Stimulated activated CD4-positive, alpha-beta T cell treated with anti-CD3 and anti-CD28 coated beads, TNF-alpha, amount 100 ng/mL, for 4 hours (primary cell): Measurements from ENCODE around the gene METTL17.
"Not testable (repeated sequence)": the region's sequence is repeated elsewhere in the genome, so short reads cannot be mapped to it uniquely, and the experiment has no call there.

Experiments used
- DNase-seq, 3 experiments: peaks; one replicate each; pipeline ENCODE4 v3.0.0-alpha.2; 2020; ENCODE audit warnings: low read depth in 3 of 3

Gene METTL17

DNA sequence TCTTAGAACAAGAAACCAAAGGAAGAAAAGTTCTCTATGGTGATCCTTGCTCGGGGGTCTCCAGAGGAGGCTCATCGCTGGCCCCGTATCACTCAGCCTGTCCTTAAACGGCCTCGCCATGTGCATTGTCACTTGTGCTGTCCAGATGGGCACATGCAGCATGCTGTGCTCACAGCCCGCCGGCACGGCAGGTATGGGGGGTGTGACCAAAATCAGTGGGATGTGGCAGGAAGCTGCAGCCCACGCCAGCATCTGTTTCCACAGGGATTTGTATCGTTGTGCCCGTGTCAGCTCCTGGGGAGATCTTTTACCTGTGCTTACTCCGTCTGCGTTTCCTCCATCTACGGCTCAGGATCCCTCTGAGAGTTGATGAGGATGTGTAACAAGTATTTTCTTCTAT is 6.7 kb downstream of the METTL17 start:
- no peak for DNase-seq

DNA sequence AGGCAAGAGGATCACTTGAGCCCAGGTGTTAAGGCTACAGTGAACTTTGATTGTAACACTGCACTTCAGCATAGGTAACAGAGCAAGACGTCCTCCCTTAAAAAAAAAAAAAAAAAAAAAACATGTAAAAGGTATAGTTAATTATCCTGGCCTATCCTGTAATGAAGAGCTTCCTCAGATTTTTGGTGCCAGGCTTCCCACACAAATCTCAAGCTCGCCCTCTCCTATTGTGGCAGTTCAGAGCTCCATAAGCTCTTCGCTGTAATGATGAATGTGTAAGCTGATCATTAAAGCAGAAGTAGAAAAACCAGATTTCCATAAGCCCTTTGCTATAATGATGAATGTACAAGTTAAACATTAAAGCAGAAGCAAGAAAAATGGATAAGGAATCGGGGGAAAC is 7.3 kb downstream of the METTL17 start:
- no peak for DNase-seq

DNA sequence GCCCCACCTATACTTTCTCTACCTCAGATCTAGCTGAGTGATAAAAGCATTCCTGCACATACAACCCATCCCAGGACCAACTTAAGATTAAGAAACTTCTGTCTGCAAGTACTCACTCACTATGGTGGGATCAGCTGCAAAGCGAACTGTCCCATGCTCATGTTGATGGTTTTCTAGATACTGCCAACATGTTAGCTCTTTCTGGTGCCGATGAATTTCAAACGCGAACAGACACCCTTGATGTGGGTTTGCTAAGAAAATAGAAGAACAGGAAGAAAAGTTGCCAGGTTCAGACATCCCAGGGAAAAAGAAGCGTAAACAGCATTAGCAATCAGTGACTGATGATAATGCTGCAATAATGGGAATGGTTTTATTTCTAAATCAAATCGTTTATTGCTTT is 7.8 kb downstream of the METTL17 start:
- DNase-seq: no peak

- no peak for DNase-seq
Observed at GRCh38 chr14:20998139-20998538, 8.4 kb downstream of the METTL17 start.

GRCh38 chr14:20998674-20999366 is 9.0 kb downstream of the METTL17 start, which contains the start of gene SLC39A2:
SLC39A2 (plus strand) TSS chr14:20999293; CDS start chr14:20999447, 154 bp downstream.
- DNase-seq: no peak

GRCh38 chr14:20999591-20999990 is 9.8 kb downstream of the METTL17 start:
- DNase-seq: no peak

- no peak for DNase-seq
Observed at GRCh38 chr14:21001218-21001617, 11.4 kb downstream of the METTL17 start.

DNA sequence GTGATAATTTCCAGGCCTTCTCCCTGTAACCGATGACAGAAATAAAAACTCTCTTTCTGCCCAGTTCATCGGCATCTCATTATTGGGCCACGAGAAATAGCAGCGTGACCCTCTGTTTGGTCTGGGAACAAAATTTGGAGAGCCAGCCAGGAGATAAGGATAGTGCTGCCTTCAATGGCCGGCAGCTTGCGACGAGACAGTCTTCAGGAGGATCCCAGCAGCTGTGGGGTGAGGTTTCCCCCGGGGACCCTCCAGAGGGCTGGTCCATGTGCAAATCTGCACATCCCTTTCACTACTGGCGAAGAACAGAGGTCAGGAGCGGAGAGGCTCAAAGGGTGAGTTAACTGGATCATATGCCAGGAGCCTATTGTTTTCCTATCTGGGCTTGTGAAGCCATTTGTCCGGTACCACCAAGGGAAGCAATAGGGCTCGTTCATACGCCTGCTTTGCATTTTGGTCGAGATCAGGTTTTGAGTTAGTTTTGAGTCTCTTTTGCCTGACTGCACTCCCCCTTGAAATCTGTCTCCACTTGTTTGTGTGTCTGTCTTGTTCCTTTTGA is 14.1 kb downstream of the METTL17 start:
- DNase-seq: no peak

GRCh38 chr14:21009721-21010120 is 19.9 kb downstream of the METTL17 start:
- DNase-seq: not testable (repeated sequence)

- DNase-seq: no peak
Observed at GRCh38 chr14:21011136-21011535, 21.4 kb downstream of the METTL17 start.

- peak; percentile 57 to 74 (median 68) for DNase-seq
Observed at GRCh38 chr14:21014761-21015190, 25.0 kb downstream of the METTL17 start.

GRCh38 chr14:21015312-21015711 is 25.5 kb downstream of the METTL17 start:
- DNase-seq: no peak

GRCh38 chr14:21016413-21017190 is 26.8 kb downstream of the METTL17 start:
- no peak for DNase-seq

- no peak for DNase-seq
Observed at GRCh38 chr14:21017528-21018245, 27.9 kb downstream of the METTL17 start.

- DNase-seq: no peak
Observed at GRCh38 chr14:21018286-21018685, 28.5 kb downstream of the METTL17 start.

DNA sequence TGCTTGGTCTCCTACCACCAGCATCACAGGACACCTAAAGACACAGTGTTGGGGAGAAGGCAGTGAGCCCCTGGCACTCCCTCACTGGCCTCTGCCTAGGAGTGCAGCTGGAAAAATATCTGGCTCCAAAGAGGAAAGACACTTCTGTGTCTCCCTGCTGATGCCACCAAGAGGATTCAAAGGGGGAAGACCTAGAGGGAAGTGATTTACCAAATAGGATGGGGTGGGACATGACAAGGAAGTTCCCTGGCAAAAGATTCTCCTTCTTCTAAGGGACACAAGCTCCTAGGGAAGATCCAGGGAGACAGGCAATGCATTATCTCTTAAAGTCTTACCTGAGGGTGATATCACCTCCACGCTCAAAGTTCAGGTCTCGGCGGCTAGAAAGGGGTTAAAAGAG is 29.0 kb downstream of the METTL17 start:
- no peak for DNase-seq

GRCh38 chr14:21019366-21019765 is 29.6 kb downstream of the METTL17 start:
- DNase-seq: no peak

- no peak for DNase-seq
Observed at GRCh38 chr14:21020977-21021545, 31.3 kb downstream of the METTL17 start.

DNA sequence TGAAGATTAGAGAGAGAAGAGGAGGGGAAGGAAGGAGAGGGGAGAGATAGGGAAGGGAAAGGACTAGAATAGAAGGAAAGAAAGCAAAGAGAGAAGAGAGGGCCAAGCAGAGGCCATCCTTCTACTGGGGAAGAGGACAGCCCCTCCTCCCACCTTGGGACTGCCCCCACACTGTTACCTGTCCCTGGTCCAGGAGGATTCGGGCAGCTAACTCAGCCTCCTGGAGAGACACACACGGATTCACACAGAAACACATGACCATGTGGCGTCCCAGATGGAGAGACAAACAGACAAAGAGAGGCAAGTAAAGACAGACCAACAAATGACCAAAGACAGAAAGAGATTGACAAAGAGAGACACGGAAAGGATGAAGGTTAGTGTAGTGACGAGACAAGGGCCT is 32.9 kb downstream of the METTL17 start:
- no peak for DNase-seq

- no peak for DNase-seq
Observed at GRCh38 chr14:21023174-21023573, 33.4 kb downstream of the METTL17 start.

- DNase-seq: no peak
Observed at GRCh38 chr14:21023817-21024584, 34.2 kb downstream of the METTL17 start.
